Measurements from ENCODE around the gene LSM11.

The LSM11 gene

GRCh38 chr5:157735991-157736390 lies 7.5 kb upstream of the LSM11 start:
- no peak overlapping the region for H3K27ac ChIP-seq (ENCODE audit: low read length)
- peaks cover 12% of the 10 kb centered on the region; the same call in 1 of the 2 replicates for H3K4me1 ChIP-seq (ENCODE audit: insufficient read depth, low read length)
- H3K4me3 ChIP-seq (ENCODE audit: low read depth in 1 of 2, low read length in 2 of 2), result no peak overlapping the region
- no peak overlapping the region for H3K4me2 ChIP-seq (ENCODE audit: insufficient read depth, low read length)
- H3K9ac ChIP-seq (ENCODE audit: low read depth, low read length), result no peak overlapping the region
- ATAC-seq (ENCODE audit: insufficient read depth, low read depth), result no peak
- peaks cover 4% of the 10 kb centered on the region; the same call in 1 of the 2 replicates for H3K36me3 ChIP-seq (ENCODE audit: insufficient read depth, low read length)
- no peak overlapping the region for H2AFZ ChIP-seq (ENCODE audit: low read depth, low read length)
- TF ChIP-seq CTCF (IDR thresholded peaks at IDR 0.05; ENCODE audit: borderline replicate concordance, extremely low read depth, low read length, poor library complexity, severe bottlenecking) (no peak), EZH2 (IDR thresholded peaks at IDR 0.05; ENCODE audit: borderline replicate concordance, low read depth, low read length, severe bottlenecking) (no peak)
- H3K27me3 ChIP-seq (ENCODE audit: insufficient read depth, low read length, poor library complexity), result no peaks in the 10 kb centered on the region
- no peak for DNase-seq
- H3K79me2 ChIP-seq (ENCODE audit: insufficient read depth, low read length), result no peaks in the 10 kb centered on the region
- no peaks in the 10 kb centered on the region for H4K20me1 ChIP-seq (ENCODE audit: insufficient read depth, low read length)
- peaks cover 9% of the 10 kb centered on the region for H3K9me3 ChIP-seq (ENCODE audit: insufficient read depth, low read length, severe bottlenecking)

- Histone ChIP-seq H3K4me1 (ENCODE audit: insufficient read depth, low read length) (peaks cover 13% of the 10 kb centered on the region), H3K9me3 (ENCODE audit: insufficient read depth, low read length, severe bottlenecking) (peaks cover 9% of the 10 kb centered on the region), H3K4me3 (ENCODE audit: low read depth in 1 of 2, low read length in 2 of 2) (no peak overlapping the region), H3K9ac (ENCODE audit: low read depth, low read length) (no peak overlapping the region), H3K79me2 (ENCODE audit: insufficient read depth, low read length) (peaks cover 7% of the 10 kb centered on the region), H3K27me3 (ENCODE audit: insufficient read depth, low read length, poor library complexity) (no peaks in the 10 kb centered on the region), H4K20me1 (ENCODE audit: insufficient read depth, low read length) (no peaks in the 10 kb centered on the region), H3K4me2 (ENCODE audit: insufficient read depth, low read length) (no peak overlapping the region), H2AFZ (ENCODE audit: low read depth, low read length) (no peak overlapping the region), H3K36me3 (ENCODE audit: insufficient read depth, low read length) (peaks cover 4% of the 10 kb centered on the region; the same call in 1 of the 2 replicates), H3K27ac (ENCODE audit: low read length) (no peak overlapping the region)
- no peak for TF ChIP-seq CTCF (IDR thresholded peaks at IDR 0.05; ENCODE audit: borderline replicate concordance, extremely low read depth, low read length, poor library complexity, severe bottlenecking)
- no peak for TF ChIP-seq EZH2 (IDR thresholded peaks at IDR 0.05; ENCODE audit: borderline replicate concordance, low read depth, low read length, severe bottlenecking)
- no peak for DNase-seq
- ATAC-seq (ENCODE audit: insufficient read depth, low read depth), result no peak
These were observed 3.9 kb upstream of the LSM11 start for GRCh38 chr5:157739388-157740228.

- Histone ChIP-seq H3K36me3 (ENCODE audit: insufficient read depth, low read length) (peaks cover 4% of the 10 kb centered on the region; the same call in 1 of the 2 replicates), H3K4me3 (ENCODE audit: low read depth in 1 of 2, low read length in 2 of 2) (no peak overlapping the region), H3K27me3 (ENCODE audit: insufficient read depth, low read length, poor library complexity) (no peaks in the 10 kb centered on the region), H3K9ac (ENCODE audit: low read depth, low read length) (no peak overlapping the region), H2AFZ (ENCODE audit: low read depth, low read length) (no peak overlapping the region), H3K79me2 (ENCODE audit: insufficient read depth, low read length) (peaks cover 10% of the 10 kb centered on the region), H3K27ac (ENCODE audit: low read length) (no peak overlapping the region), H4K20me1 (ENCODE audit: insufficient read depth, low read length) (no peaks in the 10 kb centered on the region), H3K4me1 (ENCODE audit: insufficient read depth, low read length) (peaks cover 19% of the 10 kb centered on the region), H3K4me2 (ENCODE audit: insufficient read depth, low read length) (no peak overlapping the region), H3K9me3 (ENCODE audit: insufficient read depth, low read length, severe bottlenecking) (peaks cover 9% of the 10 kb centered on the region)
- TF ChIP-seq EZH2 (IDR thresholded peaks at IDR 0.05; ENCODE audit: borderline replicate concordance, low read depth, low read length, severe bottlenecking) (no peak), CTCF (IDR thresholded peaks at IDR 0.05; ENCODE audit: borderline replicate concordance, extremely low read depth, low read length, poor library complexity, severe bottlenecking) (peak; percentile 61)
- ATAC-seq (ENCODE audit: insufficient read depth, low read depth), result no peak
- no peak for DNase-seq
These were observed 3.3 kb upstream of the LSM11 start for GRCh38 chr5:157740229-157740610.

All from DND-41 (cell line).